Prostate gland (tissue), 2 donors: ENCODE results near the gene ZSCAN5A. TPM values are rescaled to one million over a fixed set of nuclear protein-coding genes. Genes with fewer than 3 reads are reported as not detected.
"Not testable (repeated sequence)": the region's sequence is repeated elsewhere in the genome, so short reads cannot be mapped to it uniquely, and the experiment has no call there.

Experiments used
- DNase-seq: peaks from one replicate; pipeline ENCODE4 v3.0.0-alpha.2; 2019; ENCODE audit warnings: low spot score
- H3K27ac ChIP-seq, 2 donors: fragments of 200-600 bp; sonication (generic); 2 replicates each; pipeline ENCODE4 v1.5.1; 2017 to 2019
- H3K27me3 ChIP-seq: fragments of 200-600 bp; sonication (generic); replicated peaks from 2 replicates; pipeline ENCODE4 v1.5.1; 2019; ENCODE audit not compliant: insufficient read depth
- H3K36me3 ChIP-seq, 2 donors: fragments of 200-600 bp; sonication (generic); 1 replicate in 1 of 2; 2 replicates in 1 of 2; pipeline versions ENCODE4 v1.5.1 to v1.8.1; 2017 to 2019
- H3K4me1 ChIP-seq: fragments of 200-600 bp; sonication (generic); replicated peaks from 2 replicates; pipeline ENCODE4 v1.5.1; 2019
- H3K4me3 ChIP-seq, 2 donors: fragments of 200-600 bp; sonication (generic); 2 replicates each; pipeline ENCODE4 v1.5.1; 2017 to 2019
- H3K9me3 ChIP-seq: fragments of 200-600 bp; sonication (generic); 2 replicates; pipeline ENCODE4 v1.5.1; 2017
- POLR2A ChIP-seq: fragments of 450-650 bp; IDR thresholded peaks from one replicate; pipeline ENCODE4 v1.6.1; 2016; ENCODE audit warnings: antibody characterized with exemption, mild to moderate bottlenecking
- POLR2AphosphoS5 ChIP-seq: sonication (generic); formaldehyde crosslinking; IDR thresholded peaks from one replicate; pipeline ENCODE4 v1.6.1; 2017; ENCODE audit warnings: antibody characterized with exemption
- WGBS: methylation state at CpG from one replicate; pipeline ENCODE4 v1.1.5; 2018; 5-methylcytosine and 5-hydroxymethylcytosine counted together
- intact Hi-C: fragments of 100-400 bp; cut with DNase I; formaldehyde crosslinking; loops from one replicate; pipeline ENCODE4 v1.14.2; 2022
- total RNA-seq, 2 donors: library from RNA; depleted of rRNA; stranded (reverse); fragments of >200 nt; gene quantifications; one replicate each; pipeline ENCODE4 v1.1.0, GENCODE V29; 2016
- TF ChIP-seq, protein P1 (sequence below), 4 experiments: fragments of 200-600 bp in 2 of 4; fragments of 450-650 bp in 2 of 4; sonication (generic) in 2 of 4; IDR thresholded peaks; 1 replicate in 3 of 4; 2 replicates in 1 of 4; pipeline ENCODE4 v1.5.1; 2016 to 2019; ENCODE audit warnings: antibody characterized with exemption in 4 of 4, mild to moderate bottlenecking in 2 of 4, moderate library complexity in 2 of 4

The ZSCAN5A gene
- total RNA-seq, 2 donors from 2014 or later, result 13.3 to 21.9 TPM

DNA sequence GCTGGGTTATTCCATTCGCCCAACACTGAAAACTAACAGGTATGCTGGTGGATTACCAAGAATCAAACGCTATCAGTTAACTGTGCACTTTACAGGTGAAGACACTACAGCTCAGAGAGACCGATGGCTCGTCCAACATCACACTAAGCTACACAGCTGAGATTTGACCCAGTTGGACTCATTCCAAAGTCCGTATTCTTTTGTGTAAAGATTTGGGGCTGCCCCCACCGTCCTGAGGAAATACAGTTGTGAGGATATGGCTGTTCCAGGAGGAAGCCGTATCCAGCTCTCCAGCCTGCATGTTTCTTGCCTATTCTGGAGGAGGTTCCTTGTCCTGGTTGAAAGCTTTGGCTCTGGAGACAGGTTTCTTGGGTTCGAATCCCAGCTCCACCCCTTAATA lies 4.2 kb downstream of the ZSCAN5A start:
- Histone ChIP-seq H3K4me1 (no peaks in the 10 kb centered on the region), H3K27ac (no peak overlapping the region), H3K27me3 (no peaks in the 10 kb centered on the region), H3K4me3 (no peak overlapping the region), H3K9me3 (no peaks in the 10 kb centered on the region), H3K36me3 (no peaks in the 10 kb centered on the region)
- TF ChIP-seq POLR2A (no peak), POLR2AphosphoS5 (no peak)
- TF ChIP-seq, protein P1, sequence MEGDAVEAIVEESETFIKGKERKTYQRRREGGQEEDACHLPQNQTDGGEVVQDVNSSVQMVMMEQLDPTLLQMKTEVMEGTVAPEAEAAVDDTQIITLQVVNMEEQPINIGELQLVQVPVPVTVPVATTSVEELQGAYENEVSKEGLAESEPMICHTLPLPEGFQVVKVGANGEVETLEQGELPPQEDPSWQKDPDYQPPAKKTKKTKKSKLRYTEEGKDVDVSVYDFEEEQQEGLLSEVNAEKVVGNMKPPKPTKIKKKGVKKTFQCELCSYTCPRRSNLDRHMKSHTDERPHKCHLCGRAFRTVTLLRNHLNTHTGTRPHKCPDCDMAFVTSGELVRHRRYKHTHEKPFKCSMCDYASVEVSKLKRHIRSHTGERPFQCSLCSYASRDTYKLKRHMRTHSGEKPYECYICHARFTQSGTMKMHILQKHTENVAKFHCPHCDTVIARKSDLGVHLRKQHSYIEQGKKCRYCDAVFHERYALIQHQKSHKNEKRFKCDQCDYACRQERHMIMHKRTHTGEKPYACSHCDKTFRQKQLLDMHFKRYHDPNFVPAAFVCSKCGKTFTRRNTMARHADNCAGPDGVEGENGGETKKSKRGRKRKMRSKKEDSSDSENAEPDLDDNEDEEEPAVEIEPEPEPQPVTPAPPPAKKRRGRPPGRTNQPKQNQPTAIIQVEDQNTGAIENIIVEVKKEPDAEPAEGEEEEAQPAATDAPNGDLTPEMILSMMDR (IDR thresholded peaks at IDR 0.05), result no peak
- WGBS, result 78% methylated on average over 8 of the region's 8 CpGs
- intact Hi-C loops, result no loop called here
- no peak for DNase-seq

DNA sequence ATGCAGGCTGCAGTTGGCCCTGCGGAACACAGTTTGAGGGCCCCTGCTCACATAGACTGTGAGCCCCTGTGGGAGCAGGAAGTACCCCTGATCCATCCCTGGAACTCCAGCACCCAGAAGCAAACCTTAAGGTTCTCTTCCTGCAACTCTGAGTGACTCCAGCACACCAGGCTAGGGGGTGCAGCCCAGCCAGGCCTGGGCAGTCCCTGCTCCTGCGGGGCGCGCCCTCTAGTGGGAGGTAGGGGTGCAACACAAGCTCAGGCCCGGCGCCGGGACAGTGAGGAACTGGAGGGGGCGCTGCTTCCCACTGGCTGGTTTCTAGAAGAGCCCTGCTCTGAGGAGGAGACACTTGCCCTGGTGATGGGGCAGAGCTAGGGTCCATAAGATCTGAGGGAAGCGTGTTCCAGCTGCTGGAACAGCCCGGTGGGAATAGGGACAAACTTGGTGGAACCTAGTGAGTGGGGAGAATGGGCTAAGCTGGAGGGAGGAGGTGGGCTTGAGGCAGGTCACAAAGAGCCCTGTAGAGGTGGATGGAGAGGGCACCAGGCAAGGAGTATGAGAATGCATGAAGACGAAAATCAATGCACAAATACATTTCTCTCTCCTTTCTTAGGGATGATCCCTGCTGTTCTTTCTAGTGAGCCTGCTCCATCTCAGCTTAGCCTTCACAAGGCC lies 5.0 kb downstream of the ZSCAN5A start:
- WGBS, result 76% methylated on average over 11 of the region's 11 CpGs
- DNase-seq, result no peak
- Histone ChIP-seq H3K27me3 (no peaks in the 10 kb centered on the region), H3K4me3 (no peak overlapping the region), H3K4me1 (no peaks in the 10 kb centered on the region), H3K9me3 (no peaks in the 10 kb centered on the region), H3K27ac (no peak overlapping the region), H3K36me3 (no peaks in the 10 kb centered on the region)
- intact Hi-C loops, result no loop called here
- TF ChIP-seq POLR2A, result no peak
- TF ChIP-seq, protein P1 (IDR thresholded peaks at IDR 0.05), result peak in 2 of 4 experiments; percentile 33 to 49
- no peak for TF ChIP-seq POLR2AphosphoS5

- H3K27ac ChIP-seq, result no peak overlapping the region
- H3K9me3 ChIP-seq, result no peaks in the 10 kb centered on the region
- TF ChIP-seq POLR2A, result no peak
- TF ChIP-seq, protein P1 (IDR thresholded peaks at IDR 0.05), result no peak
- TF ChIP-seq POLR2AphosphoS5, result no peak
- DNase-seq, result no peak
- H3K27me3 ChIP-seq, result no peaks in the 10 kb centered on the region
- H3K36me3 ChIP-seq, result no peaks in the 10 kb centered on the region
- H3K4me1 ChIP-seq, result no peaks in the 10 kb centered on the region
- 85% methylated on average over 7 of the region's 7 CpGs for WGBS
- intact Hi-C loops, result no loop called here
- no peak overlapping the region for H3K4me3 ChIP-seq
Observed at GRCh38 chr19:56308792-56309191, 5.8 kb downstream of the ZSCAN5A start.

DNA sequence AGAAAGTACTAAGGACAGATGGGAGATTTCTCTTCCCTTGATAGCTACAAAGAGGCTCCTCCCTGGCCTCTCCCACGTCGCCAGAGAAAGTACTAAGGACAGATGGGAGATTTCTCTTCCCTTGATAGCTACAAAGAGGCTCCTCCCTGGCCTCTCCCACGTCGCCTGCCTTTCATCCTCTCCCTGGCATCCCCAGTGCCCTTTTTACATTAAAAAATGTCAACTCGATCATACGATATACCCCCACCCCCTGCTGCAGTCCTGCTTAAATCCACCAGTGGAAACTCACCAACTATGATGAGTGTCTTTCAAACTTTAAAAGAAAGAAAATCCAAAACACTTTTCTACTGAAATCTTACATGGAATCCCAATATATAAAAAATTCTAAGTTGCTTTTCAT lies 7.6 kb downstream of the ZSCAN5A start:
- 68% methylated on average over 6 of the region's 6 CpGs for WGBS
- H3K4me3 ChIP-seq, H3K9me3 ChIP-seq, H3K4me1 ChIP-seq, H3K27me3 ChIP-seq, H3K27ac ChIP-seq, intact Hi-C loops, H3K36me3 ChIP-seq, DNase-seq: not testable (repeated sequence)

DNA sequence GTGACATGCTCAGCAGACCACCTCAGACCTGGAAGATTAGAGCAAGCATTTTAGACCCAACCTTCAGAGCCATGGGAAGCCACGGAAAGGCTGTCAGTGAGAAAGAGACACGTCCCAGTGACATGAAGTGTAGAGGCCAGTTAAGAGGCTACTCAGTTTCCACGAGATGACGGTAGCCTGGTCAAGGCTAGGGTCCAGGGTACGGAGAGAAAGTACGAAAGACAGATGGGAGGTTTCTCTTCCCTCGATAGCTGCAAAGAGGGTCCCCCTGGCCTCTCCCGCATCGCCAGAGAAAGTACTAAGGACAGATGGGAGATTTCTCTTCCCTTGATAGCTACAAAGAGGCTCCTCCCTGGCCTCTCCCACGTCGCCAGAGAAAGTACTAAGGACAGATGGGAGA lies 8.6 kb downstream of the ZSCAN5A start:
- no peak for DNase-seq
- TF ChIP-seq POLR2A (no peak), POLR2AphosphoS5 (no peak)
- TF ChIP-seq, protein P1 (IDR thresholded peaks at IDR 0.05), result no peak
- Histone ChIP-seq H3K27me3 (no peaks in the 10 kb centered on the region), H3K36me3 (no peaks in the 10 kb centered on the region), H3K27ac (peak overlapping the region in 1 of 2 donors; percentile 16), H3K4me3 (no peak overlapping the region), H3K4me1 (no peaks in the 10 kb centered on the region), H3K9me3 (no peaks in the 10 kb centered on the region)
- WGBS, result 67% methylated on average over 9 of the region's 11 CpGs
- intact Hi-C loops, result no loop called here
